GM23338 (cell line): Measurements from ENCODE around the gene TCEAL1. TPM values are rescaled to one million over a fixed set of nuclear protein-coding genes. Genes with fewer than 3 reads are reported as not detected.

Experiments
- ATAC-seq: fragments of 200-7000 bp; cut with Tn5 transposase; 3 replicates; pipeline ENCODE4 v1.9.1; 2020
- DNase-seq: peaks from one replicate; pipeline ENCODE4 v3.0.0-alpha.2; 2015; ENCODE audit warnings: low spot score
- H2AFZ ChIP-seq: fragments of 200-600 bp; sonication (generic); 2 replicates; pipeline ENCODE4 v1.8.0; 2016; ENCODE audit warnings: antibody characterized with exemption, mild to moderate bottlenecking, moderate library complexity
- H3F3A ChIP-seq: fragments of 200-600 bp; sonication (generic); replicated peaks from 2 replicates; pipeline ENCODE4 v1.8.0; 2017; ENCODE audit warnings: antibody characterized with exemption, mixed run types, low read depth
- H3K27ac ChIP-seq: fragments of 200-600 bp; sonication (generic); 2 replicates; pipeline ENCODE4 v1.6.1; 2016; ENCODE audit warnings: low read depth
- H3K27me3 ChIP-seq: fragments of 200-600 bp; sonication (generic); 2 replicates; pipeline ENCODE4 v1.8.0; 2016; ENCODE audit warnings: mild to moderate bottlenecking, mixed run types, moderate library complexity; ENCODE audit not compliant: insufficient read depth
- H3K36me3 ChIP-seq: fragments of 200-600 bp; sonication (generic); 2 replicates; pipeline ENCODE4 v1.8.0; 2016; ENCODE audit warnings: mild to moderate bottlenecking; ENCODE audit not compliant: insufficient read depth
- H3K4me1 ChIP-seq: fragments of 200-600 bp; sonication (generic); 2 replicates; pipeline ENCODE4 v1.8.0; 2016; ENCODE audit warnings: mild to moderate bottlenecking, moderate library complexity; ENCODE audit not compliant: insufficient read depth
- H3K4me2 ChIP-seq: fragments of 200-600 bp; sonication (generic); 2 replicates; pipeline ENCODE4 v1.7.1; 2017; ENCODE audit warnings: mixed run types
- H3K4me3 ChIP-seq: fragments of 200-600 bp; sonication (generic); 2 replicates; pipeline ENCODE4 v1.6.1; 2016; ENCODE audit warnings: mixed run types
- H3K79me2 ChIP-seq: fragments of 200-600 bp; sonication (generic); replicated peaks from 2 replicates; pipeline ENCODE4 v1.8.0; 2017; ENCODE audit warnings: mild to moderate bottlenecking; ENCODE audit not compliant: insufficient read depth
- H3K9me2 ChIP-seq: fragments of 200-600 bp; sonication (generic); 2 replicates; pipeline ENCODE4 v1.8.0; 2017; ENCODE audit not compliant: insufficient read depth
- H4K20me1 ChIP-seq: fragments of 200-600 bp; sonication (generic); replicated peaks from 2 replicates; pipeline ENCODE4 v1.8.0; 2017; ENCODE audit warnings: mild to moderate bottlenecking; ENCODE audit not compliant: insufficient read depth
- H3K27ac Mint-ChIP-seq: 2 replicates; pipeline ENCODE4 v1.8.0; 2020; ENCODE audit warnings: inconsistent platforms, mild to moderate bottlenecking, moderate library complexity, mixed read lengths
- H3K27me3 Mint-ChIP-seq: 3 replicates; pipeline ENCODE4 v1.8.0; 2022; ENCODE audit warnings: low read depth, mild to moderate bottlenecking, moderate library complexity, mixed read lengths, inconsistent platforms; ENCODE audit not compliant: insufficient read depth, poor library complexity
- H3K36me3 Mint-ChIP-seq: 3 replicates; pipeline ENCODE4 v1.8.0; 2021; ENCODE audit warnings: low read depth, mild to moderate bottlenecking, inconsistent platforms, moderate library complexity, mixed read lengths
- H3K4me1 Mint-ChIP-seq: 3 replicates; pipeline ENCODE4 v1.8.0; 2020; ENCODE audit warnings: mild to moderate bottlenecking, inconsistent platforms, mixed read lengths
- H3K4me3 Mint-ChIP-seq: 3 replicates; pipeline ENCODE4 v1.8.0; 2021; ENCODE audit warnings: moderate library complexity, mild to moderate bottlenecking, inconsistent platforms, mixed read lengths
- H3K9me3 Mint-ChIP-seq: 3 replicates; pipeline ENCODE4 v1.8.0; 2020; ENCODE audit warnings: moderate library complexity, mild to moderate bottlenecking, inconsistent platforms, mixed read lengths
- CREB1 ChIP-seq: fragments of 250-450 bp; sonication (Bioruptor Pico); IDR thresholded peaks from 2 replicates; pipeline ENCODE4 v1.5.0; 2020; ENCODE audit warnings: low read depth, mild to moderate bottlenecking, moderate library complexity
- EZH2 ChIP-seq: fragments of 200-600 bp; sonication (generic); IDR thresholded peaks from one replicate; pipeline ENCODE4 v1.8.0; 2017; ENCODE audit warnings: antibody characterized with exemption, mild to moderate bottlenecking, low read depth; ENCODE audit not compliant: unreplicated experiment
- EZH2phosphoT487 ChIP-seq: fragments of 200-600 bp; sonication (generic); IDR thresholded peaks from one replicate; pipeline ENCODE4 v1.8.1; 2018; ENCODE audit warnings: antibody characterized with exemption; ENCODE audit not compliant: unreplicated experiment
- JUNB ChIP-seq: IDR thresholded peaks from one replicate; pipeline ENCODE4 v1.6.1; 2016; ENCODE audit warnings: antibody characterized with exemption; ENCODE audit not compliant: unreplicated experiment
- NANOG ChIP-seq: IDR thresholded peaks from 2 replicates; pipeline ENCODE4 v1.6.1; 2016; ENCODE audit warnings: antibody characterized with exemption, borderline replicate concordance
- POLR2AphosphoS5 ChIP-seq: IDR thresholded peaks from 2 replicates; pipeline ENCODE4 v1.6.1; 2016; ENCODE audit warnings: antibody characterized with exemption, low read depth
- REST ChIP-seq: IDR thresholded peaks from one replicate; pipeline ENCODE4 v1.6.1; 2018; ENCODE audit warnings: antibody characterized with exemption; ENCODE audit not compliant: unreplicated experiment
- STAT1 ChIP-seq: IDR thresholded peaks from one replicate; pipeline ENCODE4 v1.6.1; 2016; ENCODE audit warnings: antibody characterized with exemption; ENCODE audit not compliant: unreplicated experiment
- ZNF114 ChIP-seq: fragments of 250-450 bp; sonication (Bioruptor Pico); IDR thresholded peaks from 2 replicates; pipeline ENCODE4 v1.5.0; 2020; ENCODE audit warnings: mild to moderate bottlenecking, moderate library complexity
- ZNF331 ChIP-seq: fragments of 250-450 bp; sonication (Bioruptor Pico); IDR thresholded peaks from 2 replicates; pipeline ENCODE4 v1.5.0; 2020; ENCODE audit warnings: low read depth, mild to moderate bottlenecking, moderate library complexity
- ZNF462 ChIP-seq: fragments of 250-450 bp; sonication (Bioruptor Pico); IDR thresholded peaks from 2 replicates; pipeline ENCODE4 v1.5.0; 2020; ENCODE audit warnings: mild to moderate bottlenecking, moderate library complexity
- polyA plus RNA-seq: library from polyadenylated mRNA; unstranded; fragments of >200 nt; fragmentation: Nextera tagmentation; extraction: Ambion mirVana; gene quantifications from 2 replicates; pipeline ENCODE4 v1.2.1, GENCODE V29; 2016
- total RNA-seq: library from RNA; depleted of rRNA; stranded (reverse); fragments of >200 nt; shearing (Covaris generic); gene quantifications from 2 replicates; pipeline ENCODE4 v1.2.3, GENCODE V29; 2014
- TF ChIP-seq, protein P1 (sequence below): IDR thresholded peaks from 2 replicates; pipeline ENCODE4 v1.6.1; 2016; ENCODE audit warnings: antibody characterized with exemption
- TF ChIP-seq, protein P2 (sequence below), 2 experiments: fragments of 200-600 bp in 1 of 2; sonication (generic) in 1 of 2; conservative IDR thresholded peaks; 2 replicates each; pipeline versions ENCODE4 v1.5.1 to v1.6.1; 2016 to 2017; ENCODE audit warnings: antibody characterized with exemption in 2 of 2, low read depth in 2 of 2, mild to moderate bottlenecking in 2 of 2, moderate library complexity in 1 of 2

TCEAL1 gene
- total and polyA plus RNA-seq, 2 experiments from 2014 or later, result 5.8 to 8.8 TPM

- TF ChIP-seq EZH2phosphoT487 (no peak), POLR2AphosphoS5 (no peak), ZNF462 (no peak), CREB1 (no peak), JUNB (no peak), ZNF114 (CRISPR knock-in tag) (no peak), STAT1 (no peak), EZH2 (no peak), REST (no peak), ZNF331 (CRISPR knock-in tag) (no peak), NANOG (no peak)
- TF ChIP-seq, protein P1, sequence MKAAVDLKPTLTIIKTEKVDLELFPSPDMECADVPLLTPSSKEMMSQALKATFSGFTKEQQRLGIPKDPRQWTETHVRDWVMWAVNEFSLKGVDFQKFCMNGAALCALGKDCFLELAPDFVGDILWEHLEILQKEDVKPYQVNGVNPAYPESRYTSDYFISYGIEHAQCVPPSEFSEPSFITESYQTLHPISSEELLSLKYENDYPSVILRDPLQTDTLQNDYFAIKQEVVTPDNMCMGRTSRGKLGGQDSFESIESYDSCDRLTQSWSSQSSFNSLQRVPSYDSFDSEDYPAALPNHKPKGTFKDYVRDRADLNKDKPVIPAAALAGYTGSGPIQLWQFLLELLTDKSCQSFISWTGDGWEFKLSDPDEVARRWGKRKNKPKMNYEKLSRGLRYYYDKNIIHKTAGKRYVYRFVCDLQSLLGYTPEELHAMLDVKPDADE, result no peak
- TF ChIP-seq, protein P2, sequence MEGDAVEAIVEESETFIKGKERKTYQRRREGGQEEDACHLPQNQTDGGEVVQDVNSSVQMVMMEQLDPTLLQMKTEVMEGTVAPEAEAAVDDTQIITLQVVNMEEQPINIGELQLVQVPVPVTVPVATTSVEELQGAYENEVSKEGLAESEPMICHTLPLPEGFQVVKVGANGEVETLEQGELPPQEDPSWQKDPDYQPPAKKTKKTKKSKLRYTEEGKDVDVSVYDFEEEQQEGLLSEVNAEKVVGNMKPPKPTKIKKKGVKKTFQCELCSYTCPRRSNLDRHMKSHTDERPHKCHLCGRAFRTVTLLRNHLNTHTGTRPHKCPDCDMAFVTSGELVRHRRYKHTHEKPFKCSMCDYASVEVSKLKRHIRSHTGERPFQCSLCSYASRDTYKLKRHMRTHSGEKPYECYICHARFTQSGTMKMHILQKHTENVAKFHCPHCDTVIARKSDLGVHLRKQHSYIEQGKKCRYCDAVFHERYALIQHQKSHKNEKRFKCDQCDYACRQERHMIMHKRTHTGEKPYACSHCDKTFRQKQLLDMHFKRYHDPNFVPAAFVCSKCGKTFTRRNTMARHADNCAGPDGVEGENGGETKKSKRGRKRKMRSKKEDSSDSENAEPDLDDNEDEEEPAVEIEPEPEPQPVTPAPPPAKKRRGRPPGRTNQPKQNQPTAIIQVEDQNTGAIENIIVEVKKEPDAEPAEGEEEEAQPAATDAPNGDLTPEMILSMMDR (conservative IDR thresholded peaks at IDR 0.05; ENCODE audit: low read depth in 2 of 2), result no peak
- H3K27ac ChIP-seq, result no peak overlapping the region
- no peaks in the 10 kb centered on the region for H3K9me2 ChIP-seq
- H3K4me3 ChIP-seq, result no peak overlapping the region
- H3K27ac Mint-ChIP-seq, result no peak overlapping the region
- no peaks in the 10 kb centered on the region for H3K36me3 ChIP-seq
- no peaks in the 10 kb centered on the region; the same call in 2 of the 3 replicates for H3K4me1 Mint-ChIP-seq
- no peaks in the 10 kb centered on the region for H3K36me3 Mint-ChIP-seq
- H3K9me3 Mint-ChIP-seq, result no peaks in the 10 kb centered on the region
- no peaks in the 10 kb centered on the region for H3K79me2 ChIP-seq
- H3K4me1 ChIP-seq, result no peaks in the 10 kb centered on the region; the same call in 1 of the 2 replicates
- ATAC-seq (no peak), DNase-seq (no peak)
- H3F3A ChIP-seq, result no peaks in the 10 kb centered on the region
- no peak overlapping the region for H3K4me3 Mint-ChIP-seq
- H3K4me2 ChIP-seq, result no peak overlapping the region
- H2AFZ ChIP-seq, result no peak overlapping the region
- no peaks in the 10 kb centered on the region for H3K27me3 Mint-ChIP-seq
- no peaks in the 10 kb centered on the region for H4K20me1 ChIP-seq
- no peaks in the 10 kb centered on the region for H3K27me3 ChIP-seq
These were observed 11.8 kb downstream of the TCEAL1 start for GRCh38 chrX:103640401-103641155.
